Raji (cell line): ENCODE data around the gene SLC19A1.

Experiments used
- POLR2A ChIP-seq: IDR thresholded peaks from 2 replicates; pipeline ENCODE4 v1.6.1; 2011; ENCODE audit warnings: low read depth, low read length, control low read depth; ENCODE audit not compliant: insufficient read depth

SLC19A1 gene

GRCh38 chr21:45579383-45580180 lies 37.3 kb upstream of the SLC19A1 start:
- no peak for TF ChIP-seq POLR2A

- TF ChIP-seq POLR2A: no peak
Measured at GRCh38 chr21:45578811-45579381, 36.7 kb upstream of the SLC19A1 start.

- no peak for TF ChIP-seq POLR2A
Measured at GRCh38 chr21:45578176-45578801, 36.0 kb upstream of the SLC19A1 start.

- no peak for TF ChIP-seq POLR2A
Measured at GRCh38 chr21:45577801-45578175, 35.5 kb upstream of the SLC19A1 start.

GRCh38 chr21:45576838-45577737 lies 34.8 kb upstream of the SLC19A1 start:
- no peak for TF ChIP-seq POLR2A

GRCh38 chr21:45575993-45576837 lies 34.0 kb upstream of the SLC19A1 start:
- TF ChIP-seq POLR2A: no peak

GRCh38 chr21:45575304-45575992 lies 33.2 kb upstream of the SLC19A1 start:
- no peak for TF ChIP-seq POLR2A

GRCh38 chr21:45574691-45575090 lies 32.5 kb upstream of the SLC19A1 start:
- no peak for TF ChIP-seq POLR2A

- no peak for TF ChIP-seq POLR2A
Measured at GRCh38 chr21:45574081-45574501, 31.9 kb upstream of the SLC19A1 start.

GRCh38 chr21:45573452-45574035 lies 31.3 kb upstream of the SLC19A1 start:
- no peak for TF ChIP-seq POLR2A

- TF ChIP-seq POLR2A: no peak
Measured at GRCh38 chr21:45572783-45573451, 30.7 kb upstream of the SLC19A1 start.

- TF ChIP-seq POLR2A: no peak
Measured at GRCh38 chr21:45572231-45572630, 30.0 kb upstream of the SLC19A1 start.

- no peak for TF ChIP-seq POLR2A
Measured at GRCh38 chr21:45571641-45572040, 29.4 kb upstream of the SLC19A1 start.
